Upper lobe of left lung (tissue), 4 donors: ENCODE results near the gene ATP6V0A1.
A peak's percentile ranks its signal among the peaks of the same experiment; 100 is the strongest.

Experiments used
- POLR2A ChIP-seq, 4 donors: fragments of 450-650 bp; IDR thresholded peaks; one replicate each; pipeline ENCODE4 v1.5.1; 2016 to 2017; ENCODE audit warnings: antibody characterized with exemption in 4 of 4, mild to moderate bottlenecking in 2 of 4
- POLR2AphosphoS5 ChIP-seq, 2 donors: sonication (generic); formaldehyde crosslinking; IDR thresholded peaks; one replicate each; pipeline ENCODE4 v1.5.1; 2017; ENCODE audit warnings: antibody characterized with exemption in 2 of 2
- TF ChIP-seq, protein P1 (sequence below), 6 experiments: fragments of 450-650 bp in 4 of 6; fragments of 200-600 bp in 2 of 6; sonication (generic) in 2 of 6; IDR thresholded peaks; one replicate each; pipeline ENCODE4 v1.5.1; 2016 to 2019; ENCODE audit warnings: antibody characterized with exemption in 6 of 6

DNA sequence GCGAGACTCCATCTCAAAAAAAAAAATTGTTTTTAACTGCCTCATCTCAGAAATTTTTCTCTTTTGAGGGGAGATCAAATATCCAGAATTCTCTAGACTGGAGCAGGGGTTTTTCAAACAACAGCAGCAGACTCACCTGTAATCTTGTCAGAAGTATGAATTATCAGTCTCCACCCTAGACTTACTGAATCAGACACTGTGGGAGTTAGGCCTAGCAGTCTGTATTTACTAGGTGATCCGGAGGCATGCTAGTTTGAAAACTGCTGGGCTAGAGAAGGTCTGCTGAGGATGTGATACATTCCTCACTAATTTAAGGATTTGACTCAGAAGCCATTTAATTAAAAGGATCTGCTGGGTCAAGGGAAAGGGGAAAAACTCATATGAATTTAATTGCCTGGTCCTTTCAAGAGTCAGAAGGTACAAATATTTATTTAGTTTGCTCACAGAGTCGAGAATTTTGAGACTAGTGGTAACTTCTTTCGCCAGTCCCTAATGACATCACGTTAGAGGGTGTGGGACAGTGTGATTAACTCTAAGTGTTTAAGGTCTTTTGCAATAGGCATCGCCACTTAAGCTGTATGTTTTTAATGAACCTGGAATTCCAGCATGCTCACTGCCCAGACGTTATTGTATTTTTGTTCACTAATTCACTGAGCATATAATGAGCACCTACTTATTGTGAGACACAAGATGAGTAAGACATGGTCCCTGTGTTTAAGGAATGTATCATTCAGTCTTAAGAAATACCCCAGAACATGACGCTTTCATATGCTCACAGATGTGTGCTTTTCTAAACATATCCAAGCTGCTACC is 14.2 kb downstream of the ATP6V0A1 start:
- TF ChIP-seq, protein P1, sequence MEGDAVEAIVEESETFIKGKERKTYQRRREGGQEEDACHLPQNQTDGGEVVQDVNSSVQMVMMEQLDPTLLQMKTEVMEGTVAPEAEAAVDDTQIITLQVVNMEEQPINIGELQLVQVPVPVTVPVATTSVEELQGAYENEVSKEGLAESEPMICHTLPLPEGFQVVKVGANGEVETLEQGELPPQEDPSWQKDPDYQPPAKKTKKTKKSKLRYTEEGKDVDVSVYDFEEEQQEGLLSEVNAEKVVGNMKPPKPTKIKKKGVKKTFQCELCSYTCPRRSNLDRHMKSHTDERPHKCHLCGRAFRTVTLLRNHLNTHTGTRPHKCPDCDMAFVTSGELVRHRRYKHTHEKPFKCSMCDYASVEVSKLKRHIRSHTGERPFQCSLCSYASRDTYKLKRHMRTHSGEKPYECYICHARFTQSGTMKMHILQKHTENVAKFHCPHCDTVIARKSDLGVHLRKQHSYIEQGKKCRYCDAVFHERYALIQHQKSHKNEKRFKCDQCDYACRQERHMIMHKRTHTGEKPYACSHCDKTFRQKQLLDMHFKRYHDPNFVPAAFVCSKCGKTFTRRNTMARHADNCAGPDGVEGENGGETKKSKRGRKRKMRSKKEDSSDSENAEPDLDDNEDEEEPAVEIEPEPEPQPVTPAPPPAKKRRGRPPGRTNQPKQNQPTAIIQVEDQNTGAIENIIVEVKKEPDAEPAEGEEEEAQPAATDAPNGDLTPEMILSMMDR (IDR thresholded peaks at IDR 0.05) = no peak
- TF ChIP-seq POLR2A (IDR thresholded peaks at IDR 0.05) = no peak
- TF ChIP-seq POLR2AphosphoS5 (IDR thresholded peaks at IDR 0.05) = peak in 1 of 2 donors; percentile 28
